ENCODE measurements around the gene CELF1. TPM values are rescaled to one million over a fixed set of nuclear protein-coding genes. Genes with fewer than 3 reads are reported as not detected.
A peak's percentile ranks its signal among the peaks of the same experiment; 100 is the strongest.

Gene CELF1
- total RNA-seq, 1 donor from 2014 or later, result 136 TPM

DNA sequence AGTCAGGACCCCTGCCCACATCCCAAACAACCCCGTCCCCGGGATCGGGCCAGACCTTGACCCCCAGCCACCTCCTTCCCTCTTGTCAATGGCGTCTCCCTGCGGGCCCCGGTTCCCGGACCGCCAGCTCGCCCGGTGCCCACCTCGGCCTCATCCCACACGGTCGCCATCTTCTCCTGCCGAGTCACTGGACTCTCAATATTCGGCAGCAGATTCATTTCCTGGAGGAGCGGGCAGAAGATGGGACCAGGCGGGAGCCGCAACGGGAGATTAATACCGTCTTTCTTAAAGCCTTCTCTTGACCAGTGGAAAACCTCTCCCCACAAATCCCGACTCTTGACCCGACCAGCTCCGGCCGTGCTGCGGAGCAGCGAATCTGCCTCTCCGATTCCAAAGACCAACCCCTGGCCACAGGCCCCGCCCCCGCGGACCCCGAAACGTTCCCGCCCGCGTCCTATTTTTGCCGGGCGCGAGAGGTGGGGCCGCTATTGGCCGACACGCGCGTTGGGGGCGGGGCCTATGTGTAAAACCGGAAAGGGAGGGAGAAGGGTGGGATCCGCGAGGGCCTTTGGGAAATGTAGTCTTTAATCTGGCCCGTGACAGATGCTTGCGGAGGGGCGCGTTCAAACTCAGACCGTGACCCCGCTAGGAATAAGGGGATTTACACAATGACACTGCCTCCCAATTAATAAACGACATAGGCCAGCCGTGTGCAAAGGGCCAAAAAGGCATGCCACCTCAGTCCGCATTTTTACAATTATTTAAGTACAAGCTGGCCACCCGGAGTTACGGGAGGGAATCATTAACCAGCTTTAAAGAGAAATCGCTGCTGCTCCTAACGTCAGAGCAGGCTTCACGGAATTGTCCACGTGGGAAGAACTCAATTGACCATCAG is 126.6 kb downstream of the CELF1 start, which contains the start of gene PSMC3:
PSMC3 (minus strand) TSS at position 378 of the 895 bp plus-strand sequence; CDS start at position 218, 160 bp downstream.
- Mint-ChIP-seq H3K27me3 (no peaks in the 10 kb centered on the region), H3K4me1 (peaks cover 20% of the 10 kb centered on the region), H3K9me3 (no peaks in the 10 kb centered on the region), H3K27ac (peak within 1 kb of the TSS; percentile 99), H3K4me3 (peak within 1 kb of the TSS; percentile 99), H3K36me3 (ENCODE audit: low read depth) (peaks cover 49% of the 10 kb centered on the region)
- intact Hi-C loops (cut with micrococcal nuclease), result loop anchor here (1.0 to 5.0 kb wide), 20 partner anchors 14 to 809 kb away; partner anchors contain the start of genes ACP2, ARHGAP1, ATG13 and CELF1
- TF ChIP-seq, protein P1, sequence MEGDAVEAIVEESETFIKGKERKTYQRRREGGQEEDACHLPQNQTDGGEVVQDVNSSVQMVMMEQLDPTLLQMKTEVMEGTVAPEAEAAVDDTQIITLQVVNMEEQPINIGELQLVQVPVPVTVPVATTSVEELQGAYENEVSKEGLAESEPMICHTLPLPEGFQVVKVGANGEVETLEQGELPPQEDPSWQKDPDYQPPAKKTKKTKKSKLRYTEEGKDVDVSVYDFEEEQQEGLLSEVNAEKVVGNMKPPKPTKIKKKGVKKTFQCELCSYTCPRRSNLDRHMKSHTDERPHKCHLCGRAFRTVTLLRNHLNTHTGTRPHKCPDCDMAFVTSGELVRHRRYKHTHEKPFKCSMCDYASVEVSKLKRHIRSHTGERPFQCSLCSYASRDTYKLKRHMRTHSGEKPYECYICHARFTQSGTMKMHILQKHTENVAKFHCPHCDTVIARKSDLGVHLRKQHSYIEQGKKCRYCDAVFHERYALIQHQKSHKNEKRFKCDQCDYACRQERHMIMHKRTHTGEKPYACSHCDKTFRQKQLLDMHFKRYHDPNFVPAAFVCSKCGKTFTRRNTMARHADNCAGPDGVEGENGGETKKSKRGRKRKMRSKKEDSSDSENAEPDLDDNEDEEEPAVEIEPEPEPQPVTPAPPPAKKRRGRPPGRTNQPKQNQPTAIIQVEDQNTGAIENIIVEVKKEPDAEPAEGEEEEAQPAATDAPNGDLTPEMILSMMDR (IDR thresholded peaks at IDR 0.05), result no peak
- POLR2A ChIA-PET, result interaction anchor here (0.5 to 2.8 kb wide), 16 partner anchors 17 to 422 kb away, joined by 3 to 19 read pairs (median 5); partner anchors contain the start of genes ACP2, CELF1, DDB2 and MADD
- CTCF ChIA-PET, result interaction anchor here (1.3 to 2.7 kb wide), 3 partner anchors 14 to 681 kb away, joined by 3 to 8 read pairs (median 5); no protein-coding TSS in a partner anchor
- peak; percentile 96 for DNase-seq
- ATAC-seq (ENCODE audit: low read depth), result peak; percentile 98

DNA sequence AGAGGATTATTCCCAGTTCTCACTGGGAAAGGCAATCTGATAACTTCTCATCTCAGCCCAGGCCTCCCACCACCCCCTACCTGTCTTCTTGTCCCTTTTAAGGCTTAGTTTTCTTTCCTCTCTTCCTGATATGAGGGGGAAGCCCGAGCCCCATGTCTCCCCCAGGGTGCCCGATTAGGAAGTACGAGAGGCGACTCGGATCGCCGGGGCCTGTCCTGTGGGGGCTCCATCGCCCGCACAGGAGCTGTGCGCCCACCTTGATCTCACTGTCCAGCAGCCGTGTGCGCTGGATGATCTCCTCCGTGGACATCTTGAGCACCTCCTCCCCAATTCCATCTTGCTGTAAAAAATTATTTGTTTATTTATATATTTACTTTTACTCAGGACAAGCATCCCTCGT is 127.3 kb downstream of the CELF1 start:
- H3K27ac Mint-ChIP-seq, result peak overlapping the region; percentile 99

DNA sequence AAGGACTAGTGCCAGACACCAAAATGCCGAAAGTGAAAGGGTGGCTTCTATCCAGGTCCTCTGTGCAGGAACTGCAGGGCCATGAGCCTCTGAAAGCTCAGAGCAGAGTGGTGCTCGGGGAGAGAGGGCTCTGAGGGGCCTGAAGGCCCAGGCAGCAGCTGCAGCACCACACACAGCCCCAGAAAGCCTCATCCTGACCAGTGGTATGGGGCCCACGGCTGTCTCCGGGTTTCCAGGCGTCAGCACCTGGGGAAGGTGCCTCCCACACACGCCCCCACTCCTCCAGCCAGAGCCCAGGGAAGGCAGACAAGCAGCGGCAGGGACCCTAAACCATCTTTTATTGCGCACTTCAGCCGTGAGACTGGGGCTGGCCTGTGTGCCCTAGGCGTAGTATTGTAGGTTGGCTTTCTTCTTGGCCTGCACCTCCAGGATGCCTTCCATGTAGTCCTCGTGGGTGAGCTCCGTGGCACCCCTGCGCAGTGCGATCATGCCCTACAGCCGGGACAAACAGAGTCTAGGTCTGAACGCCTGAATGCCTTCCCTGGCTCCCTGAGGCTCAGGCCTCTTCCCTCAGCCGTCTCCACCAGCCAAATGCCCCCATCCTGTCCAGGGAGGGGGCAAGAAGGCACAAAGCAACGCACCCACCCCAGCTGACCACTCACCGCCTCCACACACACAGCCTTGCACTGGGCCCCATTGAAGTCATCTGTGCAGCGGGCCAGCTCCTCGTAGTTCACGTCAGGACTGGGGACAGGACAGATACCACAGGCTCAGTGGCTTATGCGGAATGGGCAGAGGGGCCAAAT is 134.3 kb downstream of the CELF1 start:
- no peak for ATAC-seq (ENCODE audit: low read depth)
- POLR2A ChIA-PET, result interaction anchor here (1.0 kb wide), 1 partner anchor 25 kb away, joined by 4 read pairs; no protein-coding TSS in a partner anchor
- CTCF ChIA-PET, result no interaction called here
- intact Hi-C loops (cut with micrococcal nuclease), result no loop called here
- DNase-seq, result no peak
- Mint-ChIP-seq H3K27me3 (no peaks in the 10 kb centered on the region), H3K36me3 (ENCODE audit: low read depth) (peaks cover 81% of the 10 kb centered on the region), H3K4me1 (no peaks in the 10 kb centered on the region), H3K27ac (no peak overlapping the region), H3K4me3 (no peak overlapping the region), H3K9me3 (no peaks in the 10 kb centered on the region)
- TF ChIP-seq, protein P1 (IDR thresholded peaks at IDR 0.05), result no peak

More for the DNA sequence above, 127.3 kb downstream of the CELF1 start:
- Mint-ChIP-seq H3K9me3 (no peaks in the 10 kb centered on the region), H3K4me1 (peaks cover 20% of the 10 kb centered on the region), H3K36me3 (ENCODE audit: low read depth) (peaks cover 54% of the 10 kb centered on the region), H3K4me3 (peak overlapping the region; percentile 99), H3K27me3 (no peaks in the 10 kb centered on the region)
- CTCF ChIA-PET, result interaction anchor here (1.1 to 2.7 kb wide), 2 partner anchors 13 to 52 kb away, joined by 6 to 8 read pairs; no protein-coding TSS in a partner anchor
- intact Hi-C loops (cut with micrococcal nuclease), result loop anchor here (1.0 to 5.0 kb wide), 20 partner anchors 13 to 808 kb away; partner anchors contain the start of genes ACP2, ARHGAP1, ATG13 and CELF1
- POLR2A ChIA-PET, result interaction anchor here (0.5 to 2.8 kb wide), 13 partner anchors 17 to 423 kb away, joined by 3 to 19 read pairs (median 5); partner anchors contain the start of genes CELF1, DDB2, MADD and NUP160
- no peak for DNase-seq
- TF ChIP-seq, protein P1 (IDR thresholded peaks at IDR 0.05), result no peak
- no peak for ATAC-seq (ENCODE audit: low read depth)

DNA sequence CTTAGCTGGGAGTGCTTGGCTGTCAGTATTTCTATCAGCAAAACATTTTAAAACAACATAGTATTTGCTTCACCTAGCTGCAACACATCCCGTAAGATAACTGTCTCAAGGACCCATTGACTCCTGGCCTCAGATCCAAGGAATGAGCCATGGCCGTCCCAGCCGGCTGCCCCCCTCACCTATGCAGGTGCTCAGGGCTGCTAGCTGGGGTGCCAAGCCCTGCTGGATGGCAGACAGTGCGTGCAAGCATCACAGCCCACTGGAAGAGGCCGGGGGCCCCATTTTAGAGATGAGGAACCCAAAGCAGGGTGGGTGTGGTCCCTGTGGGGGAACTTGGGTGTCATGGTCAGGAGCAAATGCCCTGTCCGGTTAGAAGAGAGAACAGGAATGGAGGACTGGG is 135.2 kb downstream of the CELF1 start:
- ChIA-PET POLR2A (no interaction called here), CTCF (no interaction called here)
- no peaks in the 10 kb centered on the region for H3K9me3 Mint-ChIP-seq
- no peaks in the 10 kb centered on the region for H3K27me3 Mint-ChIP-seq
- TF ChIP-seq, protein P1 (IDR thresholded peaks at IDR 0.05), result no peak
- no peak for DNase-seq
- ATAC-seq (ENCODE audit: low read depth), result no peak
- intact Hi-C loops (cut with micrococcal nuclease), result no loop called here
- H3K4me3 Mint-ChIP-seq, result no peak overlapping the region
- H3K4me1 Mint-ChIP-seq, result no peaks in the 10 kb centered on the region
- H3K27ac Mint-ChIP-seq, result peak overlapping the region; percentile 25
- H3K36me3 Mint-ChIP-seq (ENCODE audit: low read depth), result peaks cover 74% of the 10 kb centered on the region
